WERI-Rb-1 (cell line): ENCODE results near the gene CDH4.

ENCODE experiments used
- DNase-seq: peaks from one replicate; pipeline ENCODE4 v3.0.0-alpha.2; 2020
- H3K27ac ChIP-seq: fragments of 250-450 bp; sonication (Bioruptor Pico); 2 replicates; pipeline ENCODE4 v1.5.1; 2020; ENCODE audit warnings: mild to moderate bottlenecking, moderate library complexity
- H3K27me3 ChIP-seq: fragments of 250-450 bp; sonication (Bioruptor Pico); 2 replicates; pipeline ENCODE4 v1.5.1; 2021; ENCODE audit warnings: mild to moderate bottlenecking, low read depth, moderate library complexity; ENCODE audit not compliant: insufficient read depth, severe bottlenecking
- H3K36me3 ChIP-seq: fragments of 250-450 bp; sonication (Bioruptor Pico); 2 replicates; pipeline ENCODE4 v1.5.1; 2020; ENCODE audit warnings: mild to moderate bottlenecking, moderate library complexity
- H3K4me3 ChIP-seq: 2 replicates; pipeline ENCODE4 v1.5.1; 2011; ENCODE audit warnings: low read depth, mild to moderate bottlenecking, control low read depth, low read length
- H3K9me3 ChIP-seq: fragments of 250-450 bp; sonication (Bioruptor Pico); 2 replicates; pipeline ENCODE4 v1.5.1; 2021; ENCODE audit warnings: mild to moderate bottlenecking, moderate library complexity; ENCODE audit not compliant: severe bottlenecking
- TF ChIP-seq, protein P1 (sequence below): IDR thresholded peaks from 2 replicates; pipeline ENCODE4 v1.5.1; 2011; ENCODE audit warnings: low read depth, mild to moderate bottlenecking, control low read depth, inconsistent platforms, low read length

CDH4 gene

DNA sequence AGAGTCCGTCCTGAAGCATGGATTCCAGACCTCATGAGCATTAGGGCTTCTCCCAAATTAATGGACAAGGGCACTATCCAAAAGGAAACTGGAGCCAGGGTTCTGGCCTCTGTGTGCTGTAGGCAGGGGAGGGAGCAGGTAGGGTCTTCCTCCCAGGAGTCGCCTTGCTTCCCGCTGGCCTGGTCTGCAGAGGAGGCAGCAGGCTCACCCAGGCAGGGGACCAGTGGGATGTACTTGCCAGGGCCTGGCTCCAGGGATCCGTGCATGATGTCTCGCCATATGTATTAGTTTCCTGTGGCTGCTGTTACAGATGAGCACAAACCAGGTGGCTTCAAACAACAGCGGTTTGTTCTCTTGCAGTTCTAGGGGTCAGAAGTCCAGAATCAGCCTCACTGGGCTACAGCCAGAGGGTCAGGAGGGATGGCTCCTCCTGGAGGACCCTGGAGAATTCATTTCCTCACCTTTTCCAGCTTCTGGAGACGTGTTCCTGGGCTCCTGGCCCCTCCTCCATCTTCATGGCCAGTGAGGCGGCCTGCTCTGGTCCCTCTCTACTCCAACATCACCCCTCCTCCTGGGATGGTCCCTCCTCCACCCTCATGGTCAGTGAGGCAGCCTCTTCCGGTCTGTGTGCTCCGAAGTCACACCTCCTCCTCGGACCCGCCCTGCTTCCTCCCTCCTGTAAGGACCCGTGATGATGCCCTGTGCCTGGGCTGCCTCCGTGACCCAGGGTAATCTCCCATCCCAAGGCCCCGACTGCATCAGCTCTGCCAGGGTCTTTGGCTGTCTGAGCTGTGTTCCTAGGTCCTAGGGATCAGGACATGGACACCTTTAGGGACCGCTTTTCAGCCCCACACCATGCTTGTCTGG lies 329.1 kb downstream of the CDH4 start:
- no peak overlapping the region for H3K27ac ChIP-seq
- peaks cover 3% of the 10 kb centered on the region for H3K9me3 ChIP-seq
- no peak for DNase-seq
- H3K27me3 ChIP-seq = peaks cover 68% of the 10 kb centered on the region
- TF ChIP-seq, protein P1, sequence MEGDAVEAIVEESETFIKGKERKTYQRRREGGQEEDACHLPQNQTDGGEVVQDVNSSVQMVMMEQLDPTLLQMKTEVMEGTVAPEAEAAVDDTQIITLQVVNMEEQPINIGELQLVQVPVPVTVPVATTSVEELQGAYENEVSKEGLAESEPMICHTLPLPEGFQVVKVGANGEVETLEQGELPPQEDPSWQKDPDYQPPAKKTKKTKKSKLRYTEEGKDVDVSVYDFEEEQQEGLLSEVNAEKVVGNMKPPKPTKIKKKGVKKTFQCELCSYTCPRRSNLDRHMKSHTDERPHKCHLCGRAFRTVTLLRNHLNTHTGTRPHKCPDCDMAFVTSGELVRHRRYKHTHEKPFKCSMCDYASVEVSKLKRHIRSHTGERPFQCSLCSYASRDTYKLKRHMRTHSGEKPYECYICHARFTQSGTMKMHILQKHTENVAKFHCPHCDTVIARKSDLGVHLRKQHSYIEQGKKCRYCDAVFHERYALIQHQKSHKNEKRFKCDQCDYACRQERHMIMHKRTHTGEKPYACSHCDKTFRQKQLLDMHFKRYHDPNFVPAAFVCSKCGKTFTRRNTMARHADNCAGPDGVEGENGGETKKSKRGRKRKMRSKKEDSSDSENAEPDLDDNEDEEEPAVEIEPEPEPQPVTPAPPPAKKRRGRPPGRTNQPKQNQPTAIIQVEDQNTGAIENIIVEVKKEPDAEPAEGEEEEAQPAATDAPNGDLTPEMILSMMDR = no peak
- no peak overlapping the region for H3K4me3 ChIP-seq
- H3K36me3 ChIP-seq = no peaks in the 10 kb centered on the region

DNA sequence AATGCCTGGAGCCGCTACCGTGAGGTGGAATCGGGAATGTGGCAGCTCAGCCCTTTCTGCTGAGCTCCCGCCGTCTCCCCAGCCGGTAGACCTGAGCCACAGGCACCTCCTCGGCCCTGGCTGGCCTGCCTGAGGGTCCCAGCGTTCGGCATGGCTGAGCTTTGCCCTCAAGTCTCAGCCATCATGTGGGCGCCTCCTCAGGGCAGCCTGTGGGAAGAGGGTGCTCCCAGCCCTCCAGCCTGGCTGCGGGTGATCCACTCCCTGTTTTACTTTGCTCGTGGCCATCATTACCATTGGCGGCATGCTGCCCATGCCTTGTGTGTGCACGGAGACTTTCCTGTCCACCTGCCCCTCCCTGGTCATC lies 329.7 kb downstream of the CDH4 start:
- DNase-seq = no peak
- TF ChIP-seq, protein P1 = no peak
- H3K27ac ChIP-seq = no peak overlapping the region
- no peak overlapping the region for H3K4me3 ChIP-seq
- H3K9me3 ChIP-seq = no peaks in the 10 kb centered on the region
- peaks cover 68% of the 10 kb centered on the region for H3K27me3 ChIP-seq
- no peaks in the 10 kb centered on the region for H3K36me3 ChIP-seq

DNA sequence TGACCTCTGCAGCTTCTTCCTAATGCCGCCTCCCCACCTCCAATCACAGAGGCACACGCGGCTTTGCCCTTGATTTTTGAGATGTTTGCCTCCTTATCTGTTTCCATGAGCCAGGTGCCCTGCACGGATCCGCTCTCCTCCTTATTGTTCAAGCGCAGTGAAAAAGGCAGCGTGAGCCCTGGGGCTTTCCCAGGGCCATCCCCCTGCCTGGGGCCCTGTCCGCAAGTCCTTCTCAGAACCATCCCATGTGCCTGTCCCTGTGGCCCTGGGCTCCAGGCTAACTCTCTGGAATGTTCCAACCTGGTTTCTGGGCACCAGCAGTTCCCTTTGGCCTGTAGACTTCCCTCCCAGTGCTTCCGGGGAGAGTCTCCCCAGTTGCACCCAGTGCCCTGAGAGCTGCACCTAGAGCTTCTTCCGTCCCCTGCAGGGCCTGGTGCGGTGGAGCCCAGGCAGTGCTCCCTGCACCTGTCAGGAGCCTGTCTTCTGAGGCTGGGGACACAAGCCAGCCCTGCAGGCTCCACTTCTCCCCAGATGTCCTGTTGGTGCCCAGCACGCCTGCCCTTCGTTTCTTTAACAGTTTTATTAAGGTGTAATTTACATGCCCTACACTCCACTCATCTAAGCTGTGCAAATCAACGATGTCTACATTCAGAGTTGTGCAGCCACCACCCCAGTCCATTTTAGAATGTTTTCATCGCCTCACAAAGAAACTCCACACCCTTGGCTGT lies 330.3 kb downstream of the CDH4 start:
- no peak overlapping the region for H3K27ac ChIP-seq
- H3K9me3 ChIP-seq = no peaks in the 10 kb centered on the region
- H3K4me3 ChIP-seq = no peak overlapping the region
- DNase-seq = no peak
- no peaks in the 10 kb centered on the region for H3K36me3 ChIP-seq
- TF ChIP-seq, protein P1 = no peak
- peaks cover 73% of the 10 kb centered on the region for H3K27me3 ChIP-seq

DNA sequence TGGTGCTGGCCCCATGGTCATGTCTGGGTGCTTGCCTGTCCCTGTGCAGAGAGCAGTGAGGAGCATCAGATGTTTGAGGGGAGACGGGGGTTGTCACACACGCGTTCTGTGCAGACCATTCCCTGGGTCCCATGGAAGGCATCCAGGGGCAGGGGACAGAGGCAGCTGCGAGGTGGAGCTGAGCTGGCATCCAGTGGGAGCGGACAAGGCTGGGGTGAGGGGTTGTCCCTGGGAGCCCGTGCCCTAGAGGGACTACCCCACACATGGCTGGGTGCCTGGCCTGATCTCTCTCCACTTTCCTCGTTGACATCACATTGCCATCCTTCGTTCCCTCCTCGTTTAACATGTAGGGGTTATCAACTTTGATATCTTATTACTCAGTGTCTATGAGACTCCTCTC lies 331.3 kb downstream of the CDH4 start:
- no peak for DNase-seq
- H3K27me3 ChIP-seq = peaks cover 74% of the 10 kb centered on the region
- H3K4me3 ChIP-seq = no peak overlapping the region
- TF ChIP-seq, protein P1 = no peak
- H3K9me3 ChIP-seq = no peaks in the 10 kb centered on the region
- no peaks in the 10 kb centered on the region for H3K36me3 ChIP-seq
- no peak overlapping the region for H3K27ac ChIP-seq

DNA sequence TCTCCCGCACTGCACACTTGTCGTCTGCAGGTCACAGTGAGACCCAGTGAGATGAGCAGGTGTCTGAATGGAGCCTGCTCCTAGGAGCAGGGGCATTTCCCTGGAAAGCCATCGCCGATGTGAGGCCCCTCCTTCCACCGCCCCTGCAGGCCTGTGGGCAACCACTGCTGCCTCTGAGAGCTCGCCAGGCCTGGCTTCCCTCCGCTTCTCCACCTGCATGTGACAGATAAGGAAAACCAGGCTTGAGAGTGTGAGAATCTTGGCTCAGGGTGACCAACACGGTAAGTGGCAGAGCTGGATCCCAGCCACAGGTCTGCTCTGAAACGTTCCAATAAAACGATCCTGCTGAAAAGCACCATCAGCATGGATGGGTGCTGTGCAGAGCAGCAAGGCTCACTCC lies 332.8 kb downstream of the CDH4 start:
- Histone ChIP-seq H3K9me3 (no peaks in the 10 kb centered on the region), H3K27ac (no peak overlapping the region), H3K27me3 (peaks cover 83% of the 10 kb centered on the region), H3K4me3 (no peak overlapping the region), H3K36me3 (no peaks in the 10 kb centered on the region)
- DNase-seq = no peak
- TF ChIP-seq, protein P1 = no peak
